AG04449 (cell line): ENCODE data around the gene GPX1.
"Not testable (repeated sequence)": the region's sequence is repeated elsewhere in the genome, so short reads cannot be mapped to it uniquely, and the experiment has no call there.

Experiments
- CTCF ChIA-PET: fragments of 350-600 bp; formaldehyde crosslinking; extraction: SDS; loops from one replicate; lab custom pipeline; 2021; ENCODE audit warnings: antibody characterized with exemption; lab: Yijun Ruan, JAX
- POLR2A ChIA-PET: fragments of 400-600, 350-600 bp; formaldehyde crosslinking; extraction: SDS; loops from one replicate; lab custom pipeline; 2020; ENCODE audit warnings: antibody characterized with exemption, inconsistent platforms; lab: Yijun Ruan, JAX
- DNase-seq: peaks from one replicate; pipeline ENCODE4 v3.0.0-alpha.2; 2010; ENCODE audit warnings: low read depth, low spot score
- H3K4me3 ChIP-seq: 2 replicates; pipeline ENCODE4 v1.5.1; 2011; ENCODE audit warnings: low read depth, mild to moderate bottlenecking, control low read depth, low read length
- CTCF ChIP-seq: IDR thresholded peaks from one replicate; pipeline ENCODE4 v1.5.1; 2011; ENCODE audit warnings: mild to moderate bottlenecking, moderate library complexity, low read length, control low read depth, inconsistent platforms; ENCODE audit not compliant: insufficient read depth; ENCODE audit errors: missing control alignments

The GPX1 gene

GRCh38 chr3:49352281-49352680 is 5.9 kb downstream of the GPX1 start:
- no peak for TF ChIP-seq CTCF
- POLR2A ChIA-PET, result interaction anchor here (1.5 to 2.4 kb wide), 2 partner anchors 12 to 57 kb away, joined by 3 to 12 read pairs; partner anchors contain the start of gene USP4
- H3K4me3 ChIP-seq, result no peak overlapping the region
- DNase-seq, result no peak
- CTCF ChIA-PET, result interaction anchor here (0.9 to 4.1 kb wide), 5 partner anchors 9 to 99 kb away, joined by 3 to 20 read pairs (median 7); partner anchors contain the start of gene USP4

GRCh38 chr3:49351521-49352011 is 6.6 kb downstream of the GPX1 start:
- CTCF ChIA-PET, result interaction anchor here (1.1 to 4.1 kb wide), 3 partner anchors 12 to 97 kb away, joined by 3 to 20 read pairs (median 18); partner anchors contain the start of genes NICN1 and USP4
- no peak for TF ChIP-seq CTCF
- POLR2A ChIA-PET, result interaction anchor here (0.7 to 2.4 kb wide), 3 partner anchors 11 to 61 kb away, joined by 3 to 12 read pairs (median 4); partner anchors contain the start of genes RHOA, TCTA and USP4
- no peak overlapping the region for H3K4me3 ChIP-seq
- peak; percentile 77 for DNase-seq

GRCh38 chr3:49349348-49350114 is 8.6 kb downstream of the GPX1 start:
- no peak overlapping the region for H3K4me3 ChIP-seq
- ChIA-PET CTCF (interaction anchor here (2.1 to 4.1 kb wide), 2 partner anchors 10 to 99 kb away, joined by 9 to 18 read pairs; partner anchors contain the start of gene USP4), POLR2A (no interaction called here)
- DNase-seq, result no peak
- no peak for TF ChIP-seq CTCF

- not testable (repeated sequence) for DNase-seq, H3K4me3 ChIP-seq
- CTCF ChIA-PET, result interaction anchor here (2.1 to 4.1 kb wide), 2 partner anchors 8 to 100 kb away, joined by 9 to 18 read pairs; partner anchors contain the start of gene USP4
- POLR2A ChIA-PET, result interaction anchor here (0.6 to 1.2 kb wide), 2 partner anchors 45 to 63 kb away, joined by 4 read pairs; partner anchors contain the start of gene RHOA
These were observed 9.8 kb downstream of the GPX1 start for GRCh38 chr3:49348361-49348760.

- POLR2A ChIA-PET, result no interaction called here
- DNase-seq, result no peak
- CTCF ChIA-PET, result no interaction called here
These were observed 11.3 kb downstream of the GPX1 start for GRCh38 chr3:49346797-49347251.

GRCh38 chr3:49343163-49343562 is 15.0 kb downstream of the GPX1 start:
- ChIA-PET CTCF (interaction anchor here (0.7 to 2.2 kb wide), 4 partner anchors 10 to 105 kb away, joined by 3 to 15 read pairs (median 5); no protein-coding TSS in a partner anchor), POLR2A (no interaction called here)
- DNase-seq, result no peak
- H3K4me3 ChIP-seq, result no peak overlapping the region
- TF ChIP-seq CTCF, result no peak

More at GRCh38 chr3:49346797-49347251, 11.3 kb downstream of the GPX1 start:
- H3K4me3 ChIP-seq, result no peak overlapping the region
- TF ChIP-seq CTCF, result no peak
